ENCODE data around the gene RASSF8.

GRCh38 chr12:26000898-26001297 is 42.4 kb downstream of the RASSF8 start:
- TF ChIP-seq CTCF (IDR thresholded peaks at IDR 0.05), result no peak
- TF ChIP-seq POLR2A (IDR thresholded peaks at IDR 0.05), result no peak
